Astrocyte of the spinal cord (primary cell): Measurements from ENCODE around the gene OR4D2.

ENCODE experiments used
- DNase-seq: peaks from one replicate; pipeline ENCODE4 v3.0.0; 2011; ENCODE audit warnings: low read depth, low spot score
- H3K4me3 ChIP-seq: 2 replicates; pipeline ENCODE4 v1.5.1; 2011; ENCODE audit warnings: low read depth, mild to moderate bottlenecking, low read length, moderate library complexity
- in situ Hi-C: cut with HindIII; loops from 2 replicates; pipeline ENCODE4 v1.10.0; 2017; ENCODE audit warnings: low sequenced_read_pairs
- TF ChIP-seq, protein P1 (sequence below): IDR thresholded peaks from 2 replicates; pipeline ENCODE4 v1.5.1; 2012; ENCODE audit warnings: low read depth, mild to moderate bottlenecking, low read length, inconsistent platforms

OR4D2 gene

DNA sequence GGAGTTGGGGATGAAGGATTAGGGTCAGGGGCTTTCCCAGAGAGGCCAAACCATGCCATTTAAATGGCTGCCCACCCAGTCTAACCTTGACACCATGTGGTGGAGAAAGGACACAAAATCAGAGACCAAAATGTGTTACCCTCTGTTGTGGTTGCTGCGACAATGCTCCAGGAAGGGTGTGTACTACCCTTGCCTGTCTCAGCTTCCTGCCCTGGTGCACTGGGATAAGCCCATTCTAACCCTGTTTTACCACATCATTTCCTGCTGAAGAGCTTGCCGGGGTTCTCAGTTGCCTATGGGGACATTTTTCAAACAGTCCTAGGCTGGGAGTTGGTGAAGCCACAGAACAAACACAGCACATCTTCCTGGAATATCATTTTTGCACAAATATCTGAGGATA is 13.7 kb upstream of the OR4D2 start:
- TF ChIP-seq, protein P1, sequence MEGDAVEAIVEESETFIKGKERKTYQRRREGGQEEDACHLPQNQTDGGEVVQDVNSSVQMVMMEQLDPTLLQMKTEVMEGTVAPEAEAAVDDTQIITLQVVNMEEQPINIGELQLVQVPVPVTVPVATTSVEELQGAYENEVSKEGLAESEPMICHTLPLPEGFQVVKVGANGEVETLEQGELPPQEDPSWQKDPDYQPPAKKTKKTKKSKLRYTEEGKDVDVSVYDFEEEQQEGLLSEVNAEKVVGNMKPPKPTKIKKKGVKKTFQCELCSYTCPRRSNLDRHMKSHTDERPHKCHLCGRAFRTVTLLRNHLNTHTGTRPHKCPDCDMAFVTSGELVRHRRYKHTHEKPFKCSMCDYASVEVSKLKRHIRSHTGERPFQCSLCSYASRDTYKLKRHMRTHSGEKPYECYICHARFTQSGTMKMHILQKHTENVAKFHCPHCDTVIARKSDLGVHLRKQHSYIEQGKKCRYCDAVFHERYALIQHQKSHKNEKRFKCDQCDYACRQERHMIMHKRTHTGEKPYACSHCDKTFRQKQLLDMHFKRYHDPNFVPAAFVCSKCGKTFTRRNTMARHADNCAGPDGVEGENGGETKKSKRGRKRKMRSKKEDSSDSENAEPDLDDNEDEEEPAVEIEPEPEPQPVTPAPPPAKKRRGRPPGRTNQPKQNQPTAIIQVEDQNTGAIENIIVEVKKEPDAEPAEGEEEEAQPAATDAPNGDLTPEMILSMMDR, result no peak
- no peak overlapping the region for H3K4me3 ChIP-seq
- DNase-seq, result no peak
- in situ Hi-C loops, result no loop called here

GRCh38 chr17:58153671-58154070 is 13.1 kb upstream of the OR4D2 start:
- DNase-seq, result no peak

GRCh38 chr17:58156839-58157803 is 9.7 kb upstream of the OR4D2 start:
- TF ChIP-seq, protein P1, result no peak
- H3K4me3 ChIP-seq, result no peak overlapping the region
- DNase-seq, result no peak
- in situ Hi-C loops, result no loop called here

More at GRCh38 chr17:58153671-58154070, 13.1 kb upstream of the OR4D2 start:
- no peak overlapping the region for H3K4me3 ChIP-seq
- in situ Hi-C loops, result no loop called here
- TF ChIP-seq, protein P1, result no peak

DNA sequence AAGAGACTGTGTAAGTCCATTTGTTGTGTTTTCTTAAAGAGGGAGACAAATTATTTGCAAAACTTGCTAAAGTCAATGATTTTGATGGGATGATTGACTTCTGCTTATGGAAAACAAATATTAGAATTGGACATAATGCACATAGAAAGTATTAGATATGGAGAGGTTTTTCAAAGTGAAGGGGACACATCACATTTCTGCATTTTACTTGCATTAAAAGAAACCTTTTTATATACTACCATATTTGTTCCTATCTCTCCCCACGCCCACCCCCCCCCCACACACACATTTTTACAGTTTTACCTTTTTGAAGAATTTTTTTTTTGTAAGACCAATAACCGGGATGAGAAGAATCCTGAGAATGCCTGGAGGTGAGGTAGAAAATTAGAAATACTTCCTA is 8.6 kb upstream of the OR4D2 start:
- no peak for DNase-seq
- H3K4me3 ChIP-seq, result no peak overlapping the region
- in situ Hi-C loops, result no loop called here

GRCh38 chr17:58161566-58161965 is 5.2 kb upstream of the OR4D2 start:
- TF ChIP-seq, protein P1, result no peak
- no peak overlapping the region for H3K4me3 ChIP-seq
- in situ Hi-C loops, result no loop called here
- no peak for DNase-seq

More for the DNA sequence above, 8.6 kb upstream of the OR4D2 start:
- TF ChIP-seq, protein P1, result no peak

DNA sequence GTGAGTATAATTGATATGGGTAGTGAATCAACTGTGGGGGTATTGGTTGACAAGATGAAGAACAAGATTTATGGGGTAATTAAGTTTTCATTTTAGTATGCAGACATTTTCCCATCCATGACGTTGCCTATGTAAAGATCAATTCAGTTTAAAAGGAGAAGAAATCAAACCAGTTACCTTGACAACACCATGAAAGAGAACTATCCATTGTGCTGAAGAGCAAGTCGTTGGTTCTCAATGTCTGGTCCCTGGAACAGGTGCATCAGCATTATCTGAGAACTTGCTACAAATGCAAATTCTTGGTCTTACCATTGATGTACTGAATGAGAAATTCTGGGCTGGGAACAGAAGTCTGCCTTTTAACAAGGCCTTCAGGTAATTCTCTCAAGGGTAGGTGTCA is 801 bp upstream of the OR4D2 start:
- DNase-seq, result no peak
- H3K4me3 ChIP-seq, result no peak overlapping the region
- TF ChIP-seq, protein P1, result no peak
- in situ Hi-C loops, result no loop called here
